ENCODE measurements around the gene ALPP.
"Not testable (repeated sequence)": the region's sequence is repeated elsewhere in the genome, so short reads cannot be mapped to it uniquely, and the experiment has no call there.

GRCh38 chr2:232409617-232410016, 31.1 kb downstream of the ALPP start:
- not testable (repeated sequence) for TF ChIP-seq POLR2AphosphoS5, POLR2A, TAF1 (IDR thresholded peaks at IDR 0.05; ENCODE audit: low read depth, low read length)

All from GM12891 (cell line).